ENCODE results near the gene WRAP73. TPM values are rescaled to one million over a fixed set of nuclear protein-coding genes. Genes with fewer than 3 reads are reported as not detected.

Gene WRAP73
- total RNA-seq, 2 donors from 2014 or later: 22.1 to 24.9 TPM

- Histone ChIP-seq H3K36me3 (no peaks in the 10 kb centered on the region), H3K9me3 (no peaks in the 10 kb centered on the region), H3K4me1 (ENCODE audit: control insufficient read depth in 1 of 2, low read depth in 2 of 2) (no peaks in the 10 kb centered on the region), H3K27me3 (replicated peaks; ENCODE audit: insufficient read depth) (no peaks in the 10 kb centered on the region), H3K27ac (no peak overlapping the region), H3K4me3 (no peak overlapping the region)
- ATAC-seq (ENCODE audit: insufficient number of reproducible peaks, low FRiP score, low read depth) (no peak), DNase-seq (ENCODE audit: low spot score) (no peak)
- TF ChIP-seq, protein P1, sequence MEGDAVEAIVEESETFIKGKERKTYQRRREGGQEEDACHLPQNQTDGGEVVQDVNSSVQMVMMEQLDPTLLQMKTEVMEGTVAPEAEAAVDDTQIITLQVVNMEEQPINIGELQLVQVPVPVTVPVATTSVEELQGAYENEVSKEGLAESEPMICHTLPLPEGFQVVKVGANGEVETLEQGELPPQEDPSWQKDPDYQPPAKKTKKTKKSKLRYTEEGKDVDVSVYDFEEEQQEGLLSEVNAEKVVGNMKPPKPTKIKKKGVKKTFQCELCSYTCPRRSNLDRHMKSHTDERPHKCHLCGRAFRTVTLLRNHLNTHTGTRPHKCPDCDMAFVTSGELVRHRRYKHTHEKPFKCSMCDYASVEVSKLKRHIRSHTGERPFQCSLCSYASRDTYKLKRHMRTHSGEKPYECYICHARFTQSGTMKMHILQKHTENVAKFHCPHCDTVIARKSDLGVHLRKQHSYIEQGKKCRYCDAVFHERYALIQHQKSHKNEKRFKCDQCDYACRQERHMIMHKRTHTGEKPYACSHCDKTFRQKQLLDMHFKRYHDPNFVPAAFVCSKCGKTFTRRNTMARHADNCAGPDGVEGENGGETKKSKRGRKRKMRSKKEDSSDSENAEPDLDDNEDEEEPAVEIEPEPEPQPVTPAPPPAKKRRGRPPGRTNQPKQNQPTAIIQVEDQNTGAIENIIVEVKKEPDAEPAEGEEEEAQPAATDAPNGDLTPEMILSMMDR (IDR thresholded peaks at IDR 0.05): no peak
These were observed 23.1 kb upstream of the WRAP73 start for GRCh38 chr1:3672971-3673361.

DNA sequence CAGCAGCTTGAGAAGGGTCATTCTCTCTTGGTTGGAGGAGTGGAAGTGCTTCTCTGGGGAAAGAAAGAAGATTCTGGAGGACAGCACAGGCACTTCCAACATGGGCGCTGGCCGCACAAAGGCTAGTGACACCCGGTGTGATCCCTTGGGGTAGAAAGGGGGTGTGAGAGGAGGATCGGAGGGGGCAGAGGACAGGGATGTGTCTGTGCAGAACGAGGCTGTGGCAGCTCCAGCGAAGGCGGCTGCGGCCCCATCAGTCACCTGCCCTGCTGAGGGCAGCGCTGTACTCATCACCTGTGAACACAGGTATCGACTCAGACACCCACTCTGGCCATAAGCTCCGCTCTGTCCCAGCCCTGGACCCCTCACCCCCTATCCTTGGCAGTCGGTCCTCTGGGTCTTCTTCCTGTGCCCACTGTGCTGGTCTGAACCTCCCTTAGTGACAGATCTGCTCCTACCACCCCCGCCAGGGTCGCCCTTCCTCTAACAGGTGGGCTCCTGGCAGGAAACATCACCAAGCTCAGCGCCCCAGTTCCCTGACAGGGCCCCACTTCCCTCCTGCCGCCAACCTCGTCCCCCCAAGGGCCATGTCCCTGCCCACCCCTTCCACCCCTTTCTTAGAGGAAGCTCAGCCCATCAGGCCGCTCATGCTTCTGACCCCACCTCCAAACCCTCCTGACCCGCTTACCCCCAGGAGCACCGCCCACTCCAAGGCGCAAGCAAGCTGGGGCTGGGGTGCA lies 22.5 kb upstream of the WRAP73 start:
- TF ChIP-seq, protein P1 (IDR thresholded peaks at IDR 0.05): no peak
- Histone ChIP-seq H3K4me3 (no peak overlapping the region), H3K27me3 (replicated peaks; ENCODE audit: insufficient read depth) (no peaks in the 10 kb centered on the region), H3K4me1 (ENCODE audit: control insufficient read depth in 1 of 2, low read depth in 2 of 2) (no peaks in the 10 kb centered on the region), H3K36me3 (no peaks in the 10 kb centered on the region), H3K9me3 (no peaks in the 10 kb centered on the region), H3K27ac (no peak overlapping the region)
- no peak for DNase-seq (ENCODE audit: low spot score)
- ATAC-seq (ENCODE audit: insufficient number of reproducible peaks, low FRiP score, low read depth): no peak

DNA sequence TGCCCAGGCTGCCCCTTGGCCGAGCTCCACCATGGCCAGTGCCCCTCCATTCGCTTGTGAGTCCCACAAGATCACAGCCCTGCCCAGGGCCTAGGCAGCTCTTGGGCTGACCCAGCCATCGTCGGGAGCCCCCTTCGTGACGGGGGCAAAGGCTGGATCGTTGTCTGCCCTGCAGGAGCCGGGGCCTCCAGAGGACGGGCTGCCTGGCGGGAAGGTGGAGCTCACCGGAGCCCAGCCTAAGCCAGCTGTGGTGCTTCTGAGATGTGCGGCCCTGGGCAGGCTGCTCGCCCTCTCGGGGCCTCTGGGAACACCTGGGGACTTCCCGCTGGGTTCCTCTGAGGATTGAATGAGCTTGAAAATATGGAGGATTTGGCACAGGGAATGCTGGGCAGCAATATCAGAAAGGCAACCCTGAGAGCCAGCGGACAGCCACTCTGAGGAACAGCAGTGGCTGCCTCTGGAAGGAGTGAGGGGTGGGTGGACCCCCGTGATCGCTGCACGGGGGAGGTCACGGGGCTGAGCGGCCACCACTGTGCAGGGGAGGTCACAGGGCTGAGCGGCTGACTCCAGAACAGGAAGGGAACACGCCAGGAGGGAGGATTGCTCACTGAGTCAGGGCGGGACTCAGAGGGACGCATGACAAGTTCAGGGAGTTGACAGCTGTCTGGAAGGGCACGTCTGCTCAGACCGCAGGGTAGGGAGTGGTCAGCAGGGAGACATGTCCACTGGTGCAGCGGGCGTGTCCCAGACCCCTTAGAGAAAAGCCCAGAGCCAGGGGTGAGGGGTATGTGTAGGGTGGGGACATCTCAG lies 21.7 kb upstream of the WRAP73 start:
- TF ChIP-seq, protein P1 (IDR thresholded peaks at IDR 0.05): no peak
- DNase-seq (ENCODE audit: low spot score) (no peak), ATAC-seq (ENCODE audit: insufficient number of reproducible peaks, low FRiP score, low read depth) (no peak)
- Histone ChIP-seq H3K4me1 (ENCODE audit: control insufficient read depth in 1 of 2, low read depth in 2 of 2) (no peaks in the 10 kb centered on the region), H3K9me3 (no peaks in the 10 kb centered on the region), H3K27ac (no peak overlapping the region), H3K4me3 (no peak overlapping the region), H3K36me3 (no peaks in the 10 kb centered on the region), H3K27me3 (replicated peaks; ENCODE audit: insufficient read depth) (no peaks in the 10 kb centered on the region)

DNA sequence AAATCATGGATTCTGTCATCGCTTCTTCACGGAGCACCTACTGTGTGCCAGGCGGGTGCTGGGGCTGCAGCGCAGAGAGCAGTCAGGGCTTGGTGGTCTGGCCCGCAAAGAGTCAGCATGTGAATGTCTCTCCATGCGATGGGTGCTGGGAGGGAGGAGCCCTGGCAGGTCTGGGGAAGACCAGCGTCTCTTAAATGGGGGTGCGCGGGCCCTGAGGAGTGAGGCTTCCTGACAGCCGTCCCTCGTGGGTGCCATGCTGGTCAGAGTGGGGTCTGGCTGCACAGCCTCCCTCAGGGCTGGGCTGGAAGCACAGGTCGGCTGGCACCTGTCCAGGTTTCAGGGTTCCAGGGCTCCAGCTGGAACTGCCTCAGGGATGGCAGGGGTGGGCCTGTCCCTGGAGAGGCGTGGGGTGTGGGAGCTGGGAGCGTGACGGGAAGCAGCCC lies 20.9 kb upstream of the WRAP73 start:
- Histone ChIP-seq H3K27me3 (replicated peaks; ENCODE audit: insufficient read depth) (no peaks in the 10 kb centered on the region), H3K4me3 (no peak overlapping the region), H3K36me3 (no peaks in the 10 kb centered on the region), H3K27ac (no peak overlapping the region), H3K9me3 (no peaks in the 10 kb centered on the region), H3K4me1 (ENCODE audit: control insufficient read depth in 1 of 2, low read depth in 2 of 2) (no peaks in the 10 kb centered on the region)
- no peak for DNase-seq (ENCODE audit: low spot score)
- TF ChIP-seq, protein P1 (IDR thresholded peaks at IDR 0.05): no peak
- no peak for ATAC-seq (ENCODE audit: insufficient number of reproducible peaks, low FRiP score, low read depth)

DNA sequence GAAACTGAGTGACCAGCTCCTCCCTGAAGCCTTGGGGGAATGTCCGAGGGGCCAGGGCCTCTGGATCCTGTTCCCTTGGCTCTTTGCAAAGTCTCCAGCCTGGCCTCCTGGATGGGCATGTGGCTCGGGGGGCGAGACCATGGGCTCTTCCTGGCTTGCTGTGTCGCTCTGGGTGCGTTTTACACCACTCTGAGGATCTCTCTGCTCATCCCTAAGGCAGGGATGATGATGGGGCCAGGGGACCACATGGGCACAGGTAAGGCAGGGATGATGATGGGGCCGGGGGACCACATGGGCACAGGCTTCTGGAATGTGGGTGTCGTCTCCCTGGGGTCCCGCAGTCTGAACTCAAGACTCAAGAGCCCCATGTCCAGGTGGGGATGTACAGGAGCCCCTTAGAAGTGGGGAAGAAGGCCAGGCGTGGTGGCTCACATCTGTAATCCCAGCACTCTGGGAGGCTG lies 20.1 kb upstream of the WRAP73 start:
- Histone ChIP-seq H3K4me3 (no peak overlapping the region), H3K36me3 (no peaks in the 10 kb centered on the region), H3K27me3 (replicated peaks; ENCODE audit: insufficient read depth) (no peaks in the 10 kb centered on the region), H3K4me1 (ENCODE audit: control insufficient read depth in 1 of 2, low read depth in 2 of 2) (no peaks in the 10 kb centered on the region), H3K9me3 (no peaks in the 10 kb centered on the region), H3K27ac (no peak overlapping the region)
- TF ChIP-seq, protein P1 (IDR thresholded peaks at IDR 0.05): no peak
- DNase-seq (ENCODE audit: low spot score) (no peak), ATAC-seq (ENCODE audit: insufficient number of reproducible peaks, low FRiP score, low read depth) (no peak)

Data from thoracic aorta (tissue), 2 donors.